H54 (cell line): ENCODE results near the gene SAMD3.
"Not testable (repeated sequence)": the region's sequence is repeated elsewhere in the genome, so short reads cannot be mapped to it uniquely, and the experiment has no call there.

Source experiments
- DNase-seq: peaks from one replicate; pipeline ENCODE4 v3.0.0; 2011; ENCODE audit warnings: low spot score, mixed read lengths; ENCODE audit not compliant: insufficient read length
- FAIRE-seq: peaks from 3 replicates; lab custom pipeline; 2011; peaks lifted over from hg19 to GRCh38; lab: Jason Lieb, UNC
- POLR2A ChIP-seq: IDR thresholded peaks from 2 replicates; pipeline ENCODE4 v1.6.1; 2011; ENCODE audit warnings: low read depth, mild to moderate bottlenecking, low read length

SAMD3 gene

GRCh38 chr6:130222775-130223174 is at the start of gene SAMD3:
TSS of gene SAMD3 (minus strand) at chr6:130222951. CDS start at chr6:130215273, 7,678 bp downstream.
- FAIRE-seq (no peak), DNase-seq (no peak)
- TF ChIP-seq POLR2A = no peak

- DNase-seq = no peak
- no peak for TF ChIP-seq POLR2A
- no peak for FAIRE-seq
Observed at GRCh38 chr6:130269969-130270635, 47.4 kb upstream of the SAMD3 start.

- FAIRE-seq = not testable (repeated sequence)
Observed at GRCh38 chr6:130265553-130265952, 42.8 kb upstream of the SAMD3 start.

GRCh38 chr6:130262008-130262407 is 39.3 kb upstream of the SAMD3 start:
- DNase-seq (no peak), FAIRE-seq (no peak)
- no peak for TF ChIP-seq POLR2A

More at GRCh38 chr6:130265553-130265952, 42.8 kb upstream of the SAMD3 start:
- not testable (repeated sequence) for DNase-seq

GRCh38 chr6:130261558-130261957 is 38.8 kb upstream of the SAMD3 start:
- FAIRE-seq, DNase-seq: not testable (repeated sequence)

GRCh38 chr6:130260614-130261241 is 38.0 kb upstream of the SAMD3 start:
- FAIRE-seq, DNase-seq: not testable (repeated sequence)

GRCh38 chr6:130260050-130260462 is 37.3 kb upstream of the SAMD3 start:
- not testable (repeated sequence) for DNase-seq, FAIRE-seq

GRCh38 chr6:130259557-130259956 is 36.8 kb upstream of the SAMD3 start:
- FAIRE-seq (no peak), DNase-seq (no peak)
- no peak for TF ChIP-seq POLR2A

GRCh38 chr6:130259140-130259539 is 36.4 kb upstream of the SAMD3 start:
- no peak for DNase-seq
- no peak for FAIRE-seq
- TF ChIP-seq POLR2A = no peak

- FAIRE-seq (no peak), DNase-seq (no peak)
- TF ChIP-seq POLR2A = no peak
Observed at GRCh38 chr6:130252527-130253237, 29.9 kb upstream of the SAMD3 start.

- DNase-seq = no peak
- FAIRE-seq = no peak
Observed at GRCh38 chr6:130245267-130245666, 22.5 kb upstream of the SAMD3 start.

GRCh38 chr6:130244728-130245127 is 22.0 kb upstream of the SAMD3 start:
- no peak for FAIRE-seq
- no peak for DNase-seq
- TF ChIP-seq POLR2A = no peak

More at GRCh38 chr6:130245267-130245666, 22.5 kb upstream of the SAMD3 start:
- TF ChIP-seq POLR2A = no peak

- DNase-seq (no peak), FAIRE-seq (no peak)
- TF ChIP-seq POLR2A = no peak
Observed at GRCh38 chr6:130240232-130240631, 17.5 kb upstream of the SAMD3 start.

GRCh38 chr6:130239755-130240154 is 17.0 kb upstream of the SAMD3 start:
- FAIRE-seq = no peak
- no peak for TF ChIP-seq POLR2A
- no peak for DNase-seq
